Psoas muscle (tissue), 8 donors: ENCODE data around the gene PPCDC. TPM values are rescaled to one million over a fixed set of nuclear protein-coding genes. Genes with fewer than 3 reads are reported as not detected.

Experiments used
- ATAC-seq, 4 donors: fragments of 200-7000 bp; cut with Tn5 transposase; one replicate each; pipeline ENCODE4 v1.9.1; 2020; ENCODE audit warnings: moderate library complexity in 3 of 4, mild to moderate bottlenecking in 2 of 4
- DNase-seq, 2 donors: peaks; one replicate each; pipeline ENCODE4 v3.0.0-alpha.2; 2020
- H3K27ac ChIP-seq: fragments of 200-600 bp; one replicate; pipeline ENCODE4 v1.8.0; 2022
- H3K27me3 ChIP-seq, 3 donors: fragments of 200-600 bp in 1 of 3; one replicate each; pipeline versions ENCODE4 v1.6.1 to v1.8.0; 2013 to 2022; ENCODE audit warnings: low read length in 2 of 3, mild to moderate bottlenecking in 2 of 3, moderate library complexity in 1 of 3; ENCODE audit not compliant: insufficient read depth in 3 of 3
- H3K36me3 ChIP-seq, 2 donors: fragments of 200-600 bp in 1 of 2; one replicate each; pipeline versions ENCODE4 v1.6.1 to v1.8.0; 2013 to 2022; ENCODE audit warnings: low read depth in 1 of 2, mild to moderate bottlenecking in 1 of 2, moderate library complexity in 1 of 2; ENCODE audit not compliant: insufficient read depth in 1 of 2
- H3K4me1 ChIP-seq: fragments of 200-600 bp; one replicate; pipeline ENCODE4 v1.8.0; 2022
- H3K4me3 ChIP-seq: fragments of 200-600 bp; one replicate; pipeline ENCODE4 v1.8.0; 2022; ENCODE audit warnings: mild to moderate bottlenecking
- H3K9me3 ChIP-seq: fragments of 200-600 bp; one replicate; pipeline ENCODE4 v1.8.0; 2022
- WGBS, 3 donors: extraction: QIAGEN DNeasy Blood & Tissue Kit; methylation state at CpG; one replicate each; pipeline versions ENCODE4 v1.1.6 to v1.1.7; 2013; 5-methylcytosine and 5-hydroxymethylcytosine counted together
- intact Hi-C, 2 donors: fragments of 100-400 bp; cut with DNase I; formaldehyde crosslinking; loops; one replicate each; pipeline versions ENCODE4 v1.11.0 to v1.14.2; 2022
- polyA plus RNA-seq, 3 donors: library from polyadenylated mRNA; stranded (reverse); fragments of 200-250 nt; gene quantifications; one replicate each; pipeline ENCODE4 v1.2.3, GENCODE V29; 2013
- total RNA-seq, 4 donors: library from RNA; stranded (reverse); fragmentation: NEBNext Ultra II Directional in 2 of 4; extraction: Animal tissue kit (Norgen Biotek cat#: 25700) in 2 of 4; gene quantifications; one replicate each; pipeline versions ENCODE4 v1.2.1 to v1.2.4, GENCODE V29; 2021 to 2023
- TF ChIP-seq, protein P1 (sequence below): fragments of 200-600 bp; IDR thresholded peaks from one replicate; pipeline ENCODE4 v1.8.0; 2022; ENCODE audit warnings: antibody characterized with exemption
- donor health status: healthy with polysubstance abuse.
- donor health status: DM: no; HTN: no; CAD: no; lungs with moderate emphysema.
- donor health status: Bipolar disorder and iron deficiency.
- donor health status: healthy.
- donor health status: DM: yes; HTN: yes; CAD: no.
- donor health status: DM: no; HTN: no; CAD: no.
- donor health status: DM: no; HTN: no; CAD: no.
- donor health status: DM: yes; HTN: yes; CAD: no.

PPCDC gene
- total and polyA plus RNA-seq, 7 donors, result 2.4 to 26.1 (median 11.7) TPM

DNA sequence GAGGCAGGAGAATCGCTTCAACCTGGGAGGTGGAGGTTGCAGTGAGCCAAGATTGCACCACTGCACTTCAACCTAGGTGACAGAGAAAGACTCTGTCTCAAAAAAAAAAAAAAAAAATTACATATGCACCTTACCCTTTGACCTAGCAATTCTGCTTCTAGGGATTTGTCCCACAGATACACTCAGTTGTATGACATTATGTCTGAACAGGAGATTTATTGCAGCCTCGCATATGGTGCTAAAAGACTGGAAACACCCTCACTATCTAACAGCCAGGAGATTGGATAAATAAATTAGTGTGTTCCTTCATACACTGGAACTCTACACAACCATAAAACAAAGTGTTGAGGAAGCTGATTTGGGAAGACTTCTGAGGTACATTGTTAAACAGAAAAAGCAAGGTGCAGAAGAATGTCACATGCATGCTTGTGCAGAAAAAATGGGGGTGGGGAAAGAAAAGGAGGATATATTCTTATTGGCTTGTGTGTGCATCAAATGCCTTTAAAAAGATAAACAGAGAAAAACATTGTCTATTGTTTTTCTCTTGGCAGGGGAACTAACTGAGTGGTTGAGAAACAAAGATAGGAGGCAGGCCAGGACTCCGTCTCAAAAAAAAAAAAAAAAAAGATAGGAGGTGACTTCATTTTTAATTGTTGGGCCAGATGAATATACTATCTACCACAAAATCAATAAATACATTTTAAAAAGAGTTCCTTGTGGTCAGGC is 30.9 kb downstream of the PPCDC start:
- TF ChIP-seq, protein P1, sequence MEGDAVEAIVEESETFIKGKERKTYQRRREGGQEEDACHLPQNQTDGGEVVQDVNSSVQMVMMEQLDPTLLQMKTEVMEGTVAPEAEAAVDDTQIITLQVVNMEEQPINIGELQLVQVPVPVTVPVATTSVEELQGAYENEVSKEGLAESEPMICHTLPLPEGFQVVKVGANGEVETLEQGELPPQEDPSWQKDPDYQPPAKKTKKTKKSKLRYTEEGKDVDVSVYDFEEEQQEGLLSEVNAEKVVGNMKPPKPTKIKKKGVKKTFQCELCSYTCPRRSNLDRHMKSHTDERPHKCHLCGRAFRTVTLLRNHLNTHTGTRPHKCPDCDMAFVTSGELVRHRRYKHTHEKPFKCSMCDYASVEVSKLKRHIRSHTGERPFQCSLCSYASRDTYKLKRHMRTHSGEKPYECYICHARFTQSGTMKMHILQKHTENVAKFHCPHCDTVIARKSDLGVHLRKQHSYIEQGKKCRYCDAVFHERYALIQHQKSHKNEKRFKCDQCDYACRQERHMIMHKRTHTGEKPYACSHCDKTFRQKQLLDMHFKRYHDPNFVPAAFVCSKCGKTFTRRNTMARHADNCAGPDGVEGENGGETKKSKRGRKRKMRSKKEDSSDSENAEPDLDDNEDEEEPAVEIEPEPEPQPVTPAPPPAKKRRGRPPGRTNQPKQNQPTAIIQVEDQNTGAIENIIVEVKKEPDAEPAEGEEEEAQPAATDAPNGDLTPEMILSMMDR, result no peak

GRCh38 chr15:75056036-75056435 is 32.6 kb downstream of the PPCDC start:
- no peak for DNase-seq
- WGBS, 3 donors, result 87 to 93% (median 92%) methylated on average over 7 of the region's 7 CpGs

More for the DNA sequence above, 30.9 kb downstream of the PPCDC start:
- intact Hi-C loops, result no loop called here
- H3K9me3 ChIP-seq, result no peaks in the 10 kb centered on the region
- no peaks in the 10 kb centered on the region for H3K36me3 ChIP-seq
- peaks cover 8% of the 10 kb centered on the region for H3K4me1 ChIP-seq
- no peak overlapping the region for H3K27ac ChIP-seq
- no peak for DNase-seq
- no peak for ATAC-seq
- no peaks in the 10 kb centered on the region for H3K27me3 ChIP-seq
- no peak overlapping the region for H3K4me3 ChIP-seq
- WGBS, 3 donors, result 81 to 86% (median 85%) methylated on average over 3 of the region's 3 CpGs

DNA sequence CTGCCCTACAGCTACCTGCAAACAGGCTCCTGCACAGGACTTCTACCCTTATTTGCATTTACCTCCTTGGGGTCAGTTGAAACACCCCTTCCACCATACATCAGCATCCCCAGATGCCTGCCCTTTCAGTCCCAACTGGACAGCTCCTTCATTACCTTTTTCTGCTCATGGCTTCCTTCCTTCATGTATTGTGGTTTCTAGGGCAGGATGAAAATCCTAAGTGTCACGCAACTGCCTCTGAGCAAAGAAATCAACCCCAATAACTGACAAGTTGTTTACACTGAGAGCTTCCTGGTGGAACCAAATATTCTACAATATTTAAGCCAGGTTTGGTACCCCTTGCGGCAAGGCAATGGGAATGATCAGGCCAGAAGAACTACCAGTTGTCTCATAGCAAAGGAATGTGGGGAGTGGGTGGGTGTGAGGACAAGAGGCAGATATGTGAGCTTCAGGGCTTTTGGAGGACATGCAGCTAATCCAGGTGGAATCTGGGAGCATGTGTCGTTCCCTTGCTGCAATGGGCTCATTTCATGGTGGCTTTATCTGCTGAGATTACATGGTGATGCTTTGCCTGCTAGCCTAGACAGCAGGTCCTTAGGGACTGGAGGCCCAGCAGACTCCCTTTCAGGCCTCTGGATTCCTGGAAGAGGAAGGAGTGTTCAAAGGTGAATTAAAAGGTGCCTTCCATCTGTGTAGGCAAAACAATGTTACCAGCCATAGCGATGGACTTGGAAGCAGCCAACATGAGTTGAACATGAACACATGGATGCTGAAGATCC is 34.9 kb downstream of the PPCDC start:
- WGBS, 3 donors, result 88 to 91% (median 91%) methylated on average over 4 of the region's 4 CpGs
- TF ChIP-seq, protein P1, result no peak
- Histone ChIP-seq H3K9me3 (no peaks in the 10 kb centered on the region), H3K27ac (no peak overlapping the region), H3K36me3 (peaks cover 0 to 3% of the 10 kb centered on the region in 2 donors), H3K4me3 (no peak overlapping the region), H3K27me3 (no peaks in the 10 kb centered on the region), H3K4me1 (no peaks in the 10 kb centered on the region)
- no peak for ATAC-seq
- intact Hi-C loops, result no loop called here
- DNase-seq, result no peak

More at GRCh38 chr15:75056036-75056435, 32.6 kb downstream of the PPCDC start:
- H3K9me3 ChIP-seq, result no peaks in the 10 kb centered on the region
- no peak overlapping the region for H3K27ac ChIP-seq
- H3K4me3 ChIP-seq, result no peak overlapping the region
- intact Hi-C loops, result no loop called here
- ATAC-seq, result no peak
- no peaks in the 10 kb centered on the region for H3K27me3 ChIP-seq
- peaks cover 0 to 3% of the 10 kb centered on the region in 2 donors for H3K36me3 ChIP-seq
- H3K4me1 ChIP-seq, result no peaks in the 10 kb centered on the region
- TF ChIP-seq, protein P1, result no peak

DNA sequence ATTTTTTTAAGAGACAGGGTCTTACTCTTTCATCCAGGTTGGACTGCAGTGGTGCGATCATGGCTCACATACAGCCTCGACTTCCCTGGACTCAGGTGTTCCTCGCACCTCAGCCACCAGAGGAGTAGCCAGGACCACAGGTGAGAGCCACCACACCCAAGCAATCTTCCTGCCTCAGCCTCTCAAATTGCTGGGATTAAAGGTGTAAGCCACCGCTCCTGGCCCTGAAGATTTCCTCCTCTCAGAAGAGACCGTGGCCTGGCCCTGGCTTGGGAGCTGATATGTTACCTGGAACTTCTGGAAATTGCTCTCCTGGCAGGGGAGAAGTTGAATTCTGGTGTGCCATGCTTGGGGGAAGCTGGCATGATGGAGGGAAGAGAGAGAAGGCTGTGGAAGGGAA is 36.2 kb downstream of the PPCDC start:
- WGBS, 3 donors, result 86 to 99% (median 99%) methylated on average over 5 of the region's 5 CpGs
- DNase-seq, result no peak
- intact Hi-C loops, result loop anchor here in 1 of 2 donors (5.0 kb wide), 1 partner anchor 53 kb away; no protein-coding TSS in a partner anchor
- no peak overlapping the region for H3K27ac ChIP-seq
- H3K27me3 ChIP-seq, result no peaks in the 10 kb centered on the region
- H3K4me3 ChIP-seq, result no peak overlapping the region
- no peaks in the 10 kb centered on the region for H3K9me3 ChIP-seq
- ATAC-seq, result no peak
- H3K4me1 ChIP-seq, result no peaks in the 10 kb centered on the region
- TF ChIP-seq, protein P1, result no peak
- peaks cover 0 to 3% of the 10 kb centered on the region in 2 donors for H3K36me3 ChIP-seq
